Left lung (tissue), 10 donors: ENCODE data around the gene DNPH1. TPM values are rescaled to one million over a fixed set of nuclear protein-coding genes. Genes with fewer than 3 reads are reported as not detected.

Experiments
- ATAC-seq: fragments of 200-7000 bp; cut with Tn5 transposase; one replicate; pipeline ENCODE4 v1.9.1; 2020; ENCODE audit warnings: moderate library complexity
- DNase-seq, 4 donors: peaks; one replicate each; pipeline ENCODE4 v3.0.0-alpha.2; 2013 to 2020
- H3K27ac ChIP-seq, 2 donors: fragments of 200-600 bp; sonication (generic) in 1 of 2; one replicate each; pipeline versions ENCODE4 v1.5.0 to v1.8.0; 2020 to 2021
- H3K27me3 ChIP-seq, 2 donors: fragments of 200-600 bp; sonication (generic) in 1 of 2; one replicate each; pipeline versions ENCODE4 v1.5.0 to v1.8.0; 2020 to 2021
- H3K36me3 ChIP-seq, 2 donors: fragments of 200-600 bp; sonication (generic) in 1 of 2; one replicate each; pipeline versions ENCODE4 v1.5.0 to v1.8.0; 2020 to 2021
- H3K4me1 ChIP-seq, 2 donors: fragments of 200-600 bp; one replicate each; pipeline ENCODE4 v1.8.0; 2021
- H3K4me3 ChIP-seq, 2 donors: fragments of 200-600 bp; sonication (generic) in 1 of 2; one replicate each; pipeline versions ENCODE4 v1.5.0 to v1.8.0; 2020 to 2021; ENCODE audit warnings: mild to moderate bottlenecking in 1 of 2
- H3K9me3 ChIP-seq, 2 donors: fragments of 200-600 bp; sonication (generic) in 1 of 2; one replicate each; pipeline versions ENCODE4 v1.5.0 to v1.8.0; 2020 to 2021
- intact Hi-C, 2 donors: fragments of 100-400 bp; cut with DNase I; formaldehyde crosslinking; loops; one replicate each; pipeline versions ENCODE4 v1.11.2 to v1.14.2; 2022
- polyA plus RNA-seq, 6 donors: library from polyadenylated mRNA; unstranded; fragments of 120-200 nt; gene quantifications; one replicate each; pipeline ENCODE4 v1.2.1, GENCODE V29; 2013; ENCODE audit not compliant: insufficient read length in 6 of 6
- total RNA-seq, 2 donors: library from RNA; stranded (reverse); fragmentation: NEBNext Ultra II Directional; extraction: Animal tissue kit (Norgen Biotek cat#: 25700); gene quantifications; one replicate each; pipeline ENCODE4 v1.2.1, GENCODE V29; 2021
- TF ChIP-seq, protein P1 (sequence below), 2 donors: fragments of 200-600 bp; sonication (generic) in 1 of 2; IDR thresholded peaks; one replicate each; pipeline versions ENCODE4 v1.5.0 to v1.8.0; 2021; ENCODE audit warnings: antibody characterized with exemption in 2 of 2
- donor health status: DM: no; HTN: yes; CAD: no.
- donor health status: DM: no; HTN: no; CAD: no.

Gene DNPH1
- total and polyA plus RNA-seq, 8 donors: 26.4 to 49.6 (median 32.9) TPM

DNA sequence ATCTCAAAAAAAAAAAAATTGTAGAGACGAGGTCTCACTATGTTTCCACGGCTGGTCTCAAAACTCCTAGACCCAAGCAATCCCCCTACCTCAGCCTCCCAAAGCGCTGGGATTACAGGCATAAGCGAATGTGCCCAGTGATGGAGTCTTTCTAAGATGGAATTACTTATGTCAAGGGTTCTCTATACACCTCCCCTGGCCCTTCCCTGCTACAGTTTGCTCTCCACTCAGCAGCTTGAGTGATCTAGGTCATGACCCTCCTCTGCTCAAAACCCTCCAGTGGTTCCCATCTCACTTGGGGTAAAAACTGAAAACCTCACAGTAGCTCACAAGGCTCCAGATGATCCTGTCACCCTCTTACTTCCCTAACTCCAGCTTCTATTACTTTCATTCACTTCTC, 1.8 kb upstream of the DNPH1 start:
- H3K27ac ChIP-seq: no peak overlapping the region
- H3K9me3 ChIP-seq: no peaks in the 10 kb centered on the region
- TF ChIP-seq, protein P1, sequence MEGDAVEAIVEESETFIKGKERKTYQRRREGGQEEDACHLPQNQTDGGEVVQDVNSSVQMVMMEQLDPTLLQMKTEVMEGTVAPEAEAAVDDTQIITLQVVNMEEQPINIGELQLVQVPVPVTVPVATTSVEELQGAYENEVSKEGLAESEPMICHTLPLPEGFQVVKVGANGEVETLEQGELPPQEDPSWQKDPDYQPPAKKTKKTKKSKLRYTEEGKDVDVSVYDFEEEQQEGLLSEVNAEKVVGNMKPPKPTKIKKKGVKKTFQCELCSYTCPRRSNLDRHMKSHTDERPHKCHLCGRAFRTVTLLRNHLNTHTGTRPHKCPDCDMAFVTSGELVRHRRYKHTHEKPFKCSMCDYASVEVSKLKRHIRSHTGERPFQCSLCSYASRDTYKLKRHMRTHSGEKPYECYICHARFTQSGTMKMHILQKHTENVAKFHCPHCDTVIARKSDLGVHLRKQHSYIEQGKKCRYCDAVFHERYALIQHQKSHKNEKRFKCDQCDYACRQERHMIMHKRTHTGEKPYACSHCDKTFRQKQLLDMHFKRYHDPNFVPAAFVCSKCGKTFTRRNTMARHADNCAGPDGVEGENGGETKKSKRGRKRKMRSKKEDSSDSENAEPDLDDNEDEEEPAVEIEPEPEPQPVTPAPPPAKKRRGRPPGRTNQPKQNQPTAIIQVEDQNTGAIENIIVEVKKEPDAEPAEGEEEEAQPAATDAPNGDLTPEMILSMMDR (IDR thresholded peaks at IDR 0.05): no peak
- DNase-seq (no peak), ATAC-seq (no peak)
- no peak overlapping the region for H3K4me3 ChIP-seq
- no peaks in the 10 kb centered on the region for H3K36me3 ChIP-seq
- intact Hi-C loops: no loop called here
- H3K4me1 ChIP-seq: peaks cover 0 to 15% of the 10 kb centered on the region in 2 donors
- H3K27me3 ChIP-seq: peaks cover 0 to 3% of the 10 kb centered on the region in 2 donors

DNA sequence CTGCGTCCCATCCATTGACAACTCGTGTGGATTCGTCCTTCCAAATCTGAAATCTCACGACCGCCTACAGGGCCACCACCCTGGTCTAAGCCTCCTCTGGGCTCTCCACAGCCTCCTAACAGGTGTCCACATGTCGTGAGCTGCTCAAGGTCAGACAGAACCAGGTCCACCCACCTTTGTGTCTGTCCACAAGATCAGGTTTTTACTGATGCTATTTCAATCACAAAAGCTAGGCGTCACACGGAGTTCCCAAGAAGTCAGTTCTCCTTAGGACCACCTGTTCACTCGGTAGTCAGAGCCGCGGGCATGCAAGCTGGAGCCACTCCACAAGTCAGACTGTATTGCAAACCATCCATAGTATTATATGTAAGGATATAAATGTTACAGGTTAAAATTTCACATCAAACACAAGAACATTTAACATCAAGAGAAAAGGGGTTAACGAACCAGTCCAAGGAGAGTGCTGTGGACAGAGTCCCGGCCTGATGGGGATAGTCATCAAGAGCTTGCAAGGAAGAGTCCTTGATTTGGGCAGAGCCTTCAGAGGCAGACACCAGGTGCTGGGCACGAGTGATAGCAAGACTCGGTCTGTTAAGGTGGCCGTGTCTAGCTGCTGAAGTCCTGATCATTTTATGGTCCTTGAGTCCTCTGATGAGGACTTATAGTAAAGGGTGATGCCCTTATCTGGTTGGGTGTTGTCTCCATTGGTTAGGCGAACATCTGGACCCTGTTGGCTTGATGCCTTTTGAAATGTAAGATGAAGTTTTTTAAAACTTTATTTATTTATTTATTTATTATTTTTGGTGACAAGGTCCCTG, 731 bp upstream of the DNPH1 start:
- Histone ChIP-seq H3K36me3 (peaks cover 0 to 9% of the 10 kb centered on the region in 2 donors), H3K4me3 (no peak overlapping the region), H3K27me3 (no peaks in the 10 kb centered on the region), H3K9me3 (no peaks in the 10 kb centered on the region), H3K27ac (no peak overlapping the region), H3K4me1 (peaks cover 0 to 15% of the 10 kb centered on the region in 2 donors)
- DNase-seq (no peak), ATAC-seq (no peak)
- intact Hi-C loops: no loop called here
- TF ChIP-seq, protein P1 (IDR thresholded peaks at IDR 0.05): no peak

DNA sequence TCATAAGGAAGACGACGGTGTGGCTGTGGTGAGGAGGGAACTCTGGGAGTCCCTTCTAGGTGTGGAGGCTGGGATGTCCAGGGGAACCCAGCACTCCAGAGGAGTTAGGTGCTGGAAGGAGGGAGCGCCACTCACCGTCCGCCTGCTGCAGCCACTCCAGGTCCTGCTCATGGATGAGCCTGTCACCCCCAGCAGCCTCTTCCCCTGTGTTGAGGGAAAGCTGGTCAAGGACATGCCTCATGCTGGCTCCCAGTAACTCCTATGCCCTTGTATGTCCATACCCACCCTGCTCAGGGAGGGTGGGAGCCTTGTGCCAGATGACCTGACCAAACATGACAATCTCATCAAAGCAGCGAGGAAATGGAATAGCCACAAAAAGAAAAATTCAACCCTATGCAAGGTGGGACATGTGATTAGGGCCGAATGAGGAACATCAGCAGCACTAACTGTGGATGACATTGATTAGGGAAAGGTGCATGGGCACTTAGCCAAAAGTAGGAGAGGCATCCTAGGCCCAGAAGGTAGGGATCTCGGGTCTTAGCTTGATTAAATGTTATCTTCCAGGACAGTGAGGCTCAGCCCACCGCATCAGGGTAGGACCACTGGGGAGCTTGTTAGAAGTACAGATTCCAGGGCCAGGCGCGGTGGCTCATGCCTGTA, 3.0 kb downstream of the DNPH1 start:
- no peak overlapping the region for H3K27ac ChIP-seq
- ATAC-seq (no peak), DNase-seq (no peak)
- H3K9me3 ChIP-seq: no peaks in the 10 kb centered on the region
- TF ChIP-seq, protein P1 (IDR thresholded peaks at IDR 0.05): no peak
- intact Hi-C loops: no loop called here
- H3K4me3 ChIP-seq: no peak overlapping the region
- peaks cover 0 to 29% of the 10 kb centered on the region in 2 donors for H3K4me1 ChIP-seq
- H3K27me3 ChIP-seq: no peaks in the 10 kb centered on the region
- H3K36me3 ChIP-seq: peaks cover 0 to 42% of the 10 kb centered on the region in 2 donors

DNA sequence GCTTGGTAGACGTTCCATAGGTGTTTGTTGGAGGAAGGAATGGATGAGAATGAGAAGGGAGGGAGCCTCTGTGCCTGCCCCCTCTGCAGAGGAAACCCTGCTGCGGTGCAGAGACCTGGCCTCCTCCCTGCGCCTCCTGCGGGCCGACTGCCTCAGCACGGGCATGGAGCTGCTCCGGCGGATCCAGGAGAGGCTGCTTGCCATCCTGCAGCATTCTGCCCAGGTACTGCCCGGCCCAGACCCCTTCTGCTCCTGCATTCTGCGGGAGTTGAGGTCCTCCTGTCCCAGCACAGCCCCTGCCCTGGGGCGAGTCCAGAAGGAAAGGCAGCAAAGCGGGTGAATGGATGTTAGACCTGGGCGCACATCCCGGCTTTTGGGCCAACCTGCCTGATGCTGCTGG, 6.1 kb downstream of the DNPH1 start:
- intact Hi-C loops: no loop called here
- peaks cover 0 to 62% of the 10 kb centered on the region in 2 donors for H3K36me3 ChIP-seq

More for the DNA sequence above, 6.1 kb downstream of the DNPH1 start:
- peaks cover 0 to 17% of the 10 kb centered on the region in 2 donors for H3K4me1 ChIP-seq
- no peak overlapping the region for H3K27ac ChIP-seq
- ATAC-seq: no peak
- no peak overlapping the region for H3K4me3 ChIP-seq
- no peaks in the 10 kb centered on the region for H3K9me3 ChIP-seq
- H3K27me3 ChIP-seq: no peaks in the 10 kb centered on the region
- TF ChIP-seq, protein P1 (IDR thresholded peaks at IDR 0.05): no peak
- no peak for DNase-seq
